Sigmoid colon (tissue), 7 donors: ENCODE data around the gene BAG1. TPM values are rescaled to one million over a fixed set of nuclear protein-coding genes. Genes with fewer than 3 reads are reported as not detected.
A peak's percentile ranks its signal among the peaks of the same experiment; 100 is the strongest.

Source experiments
- DNase-seq: peaks from one replicate; pipeline ENCODE4 v3.0.0-alpha.2; 2019
- H3K27ac ChIP-seq, 4 donors: fragments of 200-600 bp; sonication (generic); one replicate each; pipeline ENCODE4 v1.5.1; 2016 to 2019; ENCODE audit warnings: mild to moderate bottlenecking in 1 of 4
- H3K27me3 ChIP-seq, 3 donors: fragments of 200-600 bp; sonication (generic); one replicate each; pipeline ENCODE4 v1.5.1; 2019; ENCODE audit warnings: mild to moderate bottlenecking in 1 of 3
- H3K36me3 ChIP-seq, 4 donors: fragments of 200-600 bp; sonication (generic); one replicate each; pipeline ENCODE4 v1.5.1; 2016 to 2019
- H3K4me1 ChIP-seq, 4 donors: fragments of 200-600 bp; sonication (generic); one replicate each; pipeline ENCODE4 v1.5.1; 2017 to 2019
- H3K4me3 ChIP-seq, 4 donors: fragments of 200-600 bp; sonication (generic); one replicate each; pipeline ENCODE4 v1.5.1; 2017 to 2019; ENCODE audit warnings: mild to moderate bottlenecking in 2 of 4, moderate library complexity in 1 of 4
- H3K9me3 ChIP-seq, 4 donors: fragments of 200-600 bp in 3 of 4; sonication (generic) in 3 of 4; one replicate each; pipeline versions ENCODE4 v1.5.1 to v1.6.1; 2013 to 2019
- CTCF ChIP-seq, 4 experiments: fragments of 450-650 bp in 3 of 4; fragments of 200-600 bp in 1 of 4; IDR thresholded peaks; one replicate each; pipeline ENCODE4 v1.5.1; 2016 to 2019; ENCODE audit warnings: antibody characterized with exemption in 4 of 4, mild to moderate bottlenecking in 3 of 4, moderate library complexity in 2 of 4
- EP300 ChIP-seq, 4 donors: sonication (generic); formaldehyde crosslinking; IDR thresholded peaks; one replicate each; pipeline ENCODE4 v1.6.1; 2017; ENCODE audit warnings: antibody characterized with exemption in 4 of 4
- POLR2A ChIP-seq, 2 donors: fragments of 450-650 bp; IDR thresholded peaks; one replicate each; pipeline ENCODE4 v1.6.1; 2016; ENCODE audit warnings: antibody characterized with exemption in 2 of 2, mild to moderate bottlenecking in 2 of 2, moderate library complexity in 2 of 2
- POLR2AphosphoS5 ChIP-seq, 4 donors: sonication (generic); formaldehyde crosslinking; IDR thresholded peaks; one replicate each; pipeline ENCODE4 v1.6.1; 2017; ENCODE audit warnings: antibody characterized with exemption in 4 of 4
- WGBS, 2 donors: extraction: QIAGEN DNeasy Blood & Tissue Kit; methylation state at CpG; one replicate each; pipeline ENCODE4 v1.1.7; 2013; 5-methylcytosine and 5-hydroxymethylcytosine counted together
- intact Hi-C: fragments of 100-400 bp; cut with DNase I; formaldehyde crosslinking; loops from one replicate; pipeline ENCODE4 v1.15.1; 2023
- polyA plus RNA-seq, 3 donors: library from polyadenylated mRNA; stranded (reverse); fragments of 200-250 nt; gene quantifications; one replicate each; pipeline ENCODE4 v1.2.3, GENCODE V29; 2013
- total RNA-seq, 4 donors: library from RNA; depleted of rRNA; stranded (reverse); fragments of >200 nt; gene quantifications; one replicate each; pipeline ENCODE4 v1.1.0, GENCODE V29; 2016
- donor health status: healthy with polysubstance abuse.
- donor health status: Bipolar disorder and iron deficiency.
- donor health status: healthy.

BAG1 gene
- total and polyA plus RNA-seq, 7 donors: 93.3 to 243 (median 160) TPM

GRCh38 chr9:33306037-33306436, 41.5 kb upstream of the BAG1 start:
- Histone ChIP-seq H3K4me1 (no peaks in the 10 kb centered on the region), H3K4me3 (no peak overlapping the region), H3K9me3 (no peaks in the 10 kb centered on the region), H3K27ac (no peak overlapping the region), H3K36me3 (peaks cover 40 to 99% (median 79%) of the 10 kb centered on the region in 4 donors), H3K27me3 (no peaks in the 10 kb centered on the region)
- DNase-seq: no peak
- intact Hi-C loops: no loop called here
- no peak for TF ChIP-seq POLR2AphosphoS5 (IDR thresholded peaks at IDR 0.05)
- TF ChIP-seq EP300 (IDR thresholded peaks at IDR 0.05): no peak
- no peak for TF ChIP-seq CTCF (IDR thresholded peaks at IDR 0.05)
- no peak for TF ChIP-seq POLR2A (IDR thresholded peaks at IDR 0.05)
- WGBS, 2 donors: 87 to 91% methylated on average over 3 of the region's 3 CpGs

- intact Hi-C loops: no loop called here
- Histone ChIP-seq H3K27me3 (no peaks in the 10 kb centered on the region), H3K9me3 (no peaks in the 10 kb centered on the region), H3K4me1 (no peaks in the 10 kb centered on the region), H3K36me3 (peaks cover 40 to 99% (median 67%) of the 10 kb centered on the region in 4 donors), H3K27ac (no peak overlapping the region), H3K4me3 (no peak overlapping the region)
- 93 to 96% methylated on average over 1 of the region's 1 CpG for WGBS, 2 donors
- no peak for DNase-seq
- TF ChIP-seq CTCF (IDR thresholded peaks at IDR 0.05) (no peak), EP300 (IDR thresholded peaks at IDR 0.05) (no peak), POLR2AphosphoS5 (IDR thresholded peaks at IDR 0.05) (no peak), POLR2A (IDR thresholded peaks at IDR 0.05) (no peak)
Measured at GRCh38 chr9:33304362-33304761, 39.9 kb upstream of the BAG1 start.

GRCh38 chr9:33300546-33300945, 36.0 kb upstream of the BAG1 start:
- peaks cover 0 to 36% (median 36%) of the 10 kb centered on the region in 4 donors for H3K4me1 ChIP-seq
- intact Hi-C loops: no loop called here

GRCh38 chr9:33297432-33297831, 32.9 kb upstream of the BAG1 start:
- no peak overlapping the region for H3K27ac ChIP-seq
- TF ChIP-seq POLR2AphosphoS5 (IDR thresholded peaks at IDR 0.05) (no peak), POLR2A (IDR thresholded peaks at IDR 0.05) (no peak), CTCF (IDR thresholded peaks at IDR 0.05) (no peak), EP300 (IDR thresholded peaks at IDR 0.05) (no peak)
- intact Hi-C loops: no loop called here

More at GRCh38 chr9:33300546-33300945, 36.0 kb upstream of the BAG1 start:
- Histone ChIP-seq H3K9me3 (no peaks in the 10 kb centered on the region), H3K27me3 (no peaks in the 10 kb centered on the region), H3K36me3 (peaks cover 33 to 99% (median 44%) of the 10 kb centered on the region in 4 donors), H3K4me3 (no peak overlapping the region), H3K27ac (no peak overlapping the region)
- WGBS, 2 donors: 77 to 78% methylated on average over 2 of the region's 2 CpGs
- TF ChIP-seq POLR2A (IDR thresholded peaks at IDR 0.05) (no peak), CTCF (IDR thresholded peaks at IDR 0.05) (no peak), POLR2AphosphoS5 (IDR thresholded peaks at IDR 0.05) (no peak), EP300 (IDR thresholded peaks at IDR 0.05) (no peak)
- no peak for DNase-seq

GRCh38 chr9:33295571-33295970, 31.1 kb upstream of the BAG1 start:
- Histone ChIP-seq H3K27ac (no peak overlapping the region), H3K4me1 (peaks cover 0 to 67% (median 63%) of the 10 kb centered on the region in 4 donors), H3K9me3 (no peaks in the 10 kb centered on the region), H3K27me3 (no peaks in the 10 kb centered on the region), H3K4me3 (no peak overlapping the region), H3K36me3 (peaks cover 7 to 75% (median 12%) of the 10 kb centered on the region in 4 donors)
- DNase-seq: no peak
- WGBS, 2 donors: 82 to 87% methylated on average over 2 of the region's 2 CpGs
- intact Hi-C loops: no loop called here
- no peak for TF ChIP-seq POLR2AphosphoS5 (IDR thresholded peaks at IDR 0.05)
- no peak for TF ChIP-seq POLR2A (IDR thresholded peaks at IDR 0.05)
- TF ChIP-seq CTCF (IDR thresholded peaks at IDR 0.05): no peak
- no peak for TF ChIP-seq EP300 (IDR thresholded peaks at IDR 0.05)

More at GRCh38 chr9:33297432-33297831, 32.9 kb upstream of the BAG1 start:
- Histone ChIP-seq H3K36me3 (peaks cover 10 to 88% (median 18%) of the 10 kb centered on the region in 4 donors), H3K4me1 (peaks cover 0 to 50% (median 48%) of the 10 kb centered on the region in 4 donors), H3K9me3 (no peaks in the 10 kb centered on the region), H3K4me3 (no peak overlapping the region), H3K27me3 (no peaks in the 10 kb centered on the region)
- peak; percentile 71 for DNase-seq
- 1 to 15% methylated on average over 1 of the region's 1 CpG for whole genome bisulfite sequencing, 2 donors
